Measurements from ENCODE around the gene FRMPD4. TPM values are rescaled to one million over a fixed set of nuclear protein-coding genes. Genes with fewer than 3 reads are reported as not detected.

Gene FRMPD4
- total and polyA plus RNA-seq, 10 of the 15 experiments (the other 5 are each of a cell fraction or from before 2014, with no cell fraction given) = not detected

GRCh38 chrX:12210196-12210815, 72.0 kb downstream of the FRMPD4 start:
- SMC1A ChIA-PET (ENCODE audit: uncharacterized antibody, unreplicated experiment) = no interaction called here
- RAD21 ChIA-PET (ENCODE audit: unreplicated experiment) = no interaction called here
- ATAC-seq (no peak), FAIRE-seq (no peak), DNase-seq (ENCODE audit: low read depth, low spot score) (no peak)
- Histone ChIP-seq H3K4me1 (ENCODE audit: control insufficient read depth, insufficient read depth, low read length) (no peaks in the 10 kb centered on the region), H4K20me1 (ENCODE audit: control insufficient read depth, insufficient read depth) (no peaks in the 10 kb centered on the region), H3K4me2 (ENCODE audit: control insufficient read depth, insufficient read depth) (no peak overlapping the region), H3K27me3 (replicated peaks in 1 of 2; ENCODE audit: control insufficient read depth in 2 of 2, insufficient read depth in 2 of 2, low read length in 1 of 2) (no peaks in the 10 kb centered on the region; a peak in 2 of 4 replicates), H3K36me3 (ENCODE audit: control insufficient read depth in 2 of 2, insufficient read depth in 2 of 2, low read length in 1 of 2) (no peaks in the 10 kb centered on the region), H3K79me2 (ENCODE audit: control insufficient read depth, insufficient read depth, low read length) (no peaks in the 10 kb centered on the region), H3K4me3 (no peak overlapping the region), H3K27ac (ENCODE audit: control insufficient read depth, insufficient read depth) (no peak overlapping the region), H3K9ac (ENCODE audit: control insufficient read depth, insufficient read depth, low read length) (no peak overlapping the region), H3K9me3 (replicated peaks; ENCODE audit: control insufficient read depth, insufficient read depth, low read length) (no peaks in the 10 kb centered on the region), H2AFZ (ENCODE audit: control insufficient read depth, low read depth, low read length) (no peak overlapping the region)
- BruUV-seq (replicated peaks) = no TSS peak
- CTCF ChIA-PET = no interaction called here
- POLR2A ChIA-PET = no interaction called here
- 26% methylated on average over 4 of the region's 4 CpGs for WGBS (ENCODE audit: insufficient coverage, insufficient replicate concordance, low lambda C conversion rate, missing lambda C conversion rate)
- intact Hi-C loops (cut with micrococcal nuclease; ENCODE audit: unreplicated experiment) = no loop called here
- TF ChIP-seq MYB (IDR thresholded peaks at IDR 0.05; ENCODE audit: borderline replicate concordance, low read depth, low read length) = no peak
- TF ChIP-seq PAX8 (IDR thresholded peaks at IDR 0.05) = no peak
- no peak for TF ChIP-seq GATAD2B (conservative IDR thresholded peaks at IDR 0.05; ENCODE audit: low read depth)
- no peak for TF ChIP-seq EED (IDR thresholded peaks at IDR 0.05; ENCODE audit: low read depth)
- TF ChIP-seq RAD21 (IDR thresholded peaks at IDR 0.05; ENCODE audit: insufficient read depth, low read depth, low read length) = no peak
- TF ChIP-seq ZNF384 (IDR thresholded peaks at IDR 0.05; ENCODE audit: borderline replicate concordance, low read depth, low read length) = no peak
- no peak for TF ChIP-seq E2F4 (IDR thresholded peaks at IDR 0.05; ENCODE audit: low read depth, low read length)
- TF ChIP-seq SMAD5 (IDR thresholded peaks at IDR 0.05; ENCODE audit: low read depth) = no peak
- no peak for TF ChIP-seq FOS (IDR thresholded peaks at IDR 0.05; ENCODE audit: borderline replicate concordance, extremely low read depth, insufficient read length)
- TF ChIP-seq IKZF1 (conservative IDR thresholded peaks at IDR 0.05) = no peak
- TF ChIP-seq ZZZ3 (IDR thresholded peaks at IDR 0.05; ENCODE audit: control insufficient read depth, insufficient read length, low read depth) = no peak
- TF ChIP-seq KAT2A (conservative IDR thresholded peaks at IDR 0.05; ENCODE audit: control insufficient read depth, low read depth, low read length) = no peak
- no peak for TF ChIP-seq RBBP5 (conservative IDR thresholded peaks at IDR 0.05)
- no peak for TF ChIP-seq ZNF622 (IDR thresholded peaks at IDR 0.05)
- TF ChIP-seq RB1 (IDR thresholded peaks at IDR 0.05; ENCODE audit: borderline replicate concordance) = no peak
- TF ChIP-seq PML (IDR thresholded peaks at IDR 0.05; ENCODE audit: low read length) = no peak
- TF ChIP-seq TCF7 (IDR thresholded peaks at IDR 0.05; ENCODE audit: borderline replicate concordance) = no peak
- TF ChIP-seq IRF4 (IDR thresholded peaks at IDR 0.05; ENCODE audit: low read depth, low read length) = no peak
- TF ChIP-seq CHD2 (IDR thresholded peaks at IDR 0.05; ENCODE audit: borderline replicate concordance, low read depth, low read length) = no peak
- in situ Hi-C loops (cut with MboI) = no loop called here

All from GM12878 (cell line).